A172 (cell line): ENCODE results near the gene FAM222B. TPM values are rescaled to one million over a fixed set of nuclear protein-coding genes. Genes with fewer than 3 reads are reported as not detected.
"Not testable (repeated sequence)": the region's sequence is repeated elsewhere in the genome, so short reads cannot be mapped to it uniquely, and the experiment has no call there.

Experiments
- DNase-seq: peaks from one replicate; pipeline ENCODE4 v3.0.0-alpha.2; 2015; ENCODE audit warnings: low spot score
- total RNA-seq: library from RNA; depleted of rRNA; stranded (reverse); fragments of >200 nt; shearing (Covaris generic); gene quantifications from 2 replicates; pipeline ENCODE4 v1.2.3, GENCODE V29; 2014

The FAM222B gene
- total RNA-seq, 1 experiment from 2014 or later = 9.2 TPM

- no peak for DNase-seq
Observed at GRCh38 chr17:28871056-28871579, 28.5 kb upstream of the FAM222B start.

GRCh38 chr17:28867276-28867675, 24.7 kb upstream of the FAM222B start:
- no peak for DNase-seq

- DNase-seq = no peak
Observed at GRCh38 chr17:28865946-28866752, 23.6 kb upstream of the FAM222B start.

DNA sequence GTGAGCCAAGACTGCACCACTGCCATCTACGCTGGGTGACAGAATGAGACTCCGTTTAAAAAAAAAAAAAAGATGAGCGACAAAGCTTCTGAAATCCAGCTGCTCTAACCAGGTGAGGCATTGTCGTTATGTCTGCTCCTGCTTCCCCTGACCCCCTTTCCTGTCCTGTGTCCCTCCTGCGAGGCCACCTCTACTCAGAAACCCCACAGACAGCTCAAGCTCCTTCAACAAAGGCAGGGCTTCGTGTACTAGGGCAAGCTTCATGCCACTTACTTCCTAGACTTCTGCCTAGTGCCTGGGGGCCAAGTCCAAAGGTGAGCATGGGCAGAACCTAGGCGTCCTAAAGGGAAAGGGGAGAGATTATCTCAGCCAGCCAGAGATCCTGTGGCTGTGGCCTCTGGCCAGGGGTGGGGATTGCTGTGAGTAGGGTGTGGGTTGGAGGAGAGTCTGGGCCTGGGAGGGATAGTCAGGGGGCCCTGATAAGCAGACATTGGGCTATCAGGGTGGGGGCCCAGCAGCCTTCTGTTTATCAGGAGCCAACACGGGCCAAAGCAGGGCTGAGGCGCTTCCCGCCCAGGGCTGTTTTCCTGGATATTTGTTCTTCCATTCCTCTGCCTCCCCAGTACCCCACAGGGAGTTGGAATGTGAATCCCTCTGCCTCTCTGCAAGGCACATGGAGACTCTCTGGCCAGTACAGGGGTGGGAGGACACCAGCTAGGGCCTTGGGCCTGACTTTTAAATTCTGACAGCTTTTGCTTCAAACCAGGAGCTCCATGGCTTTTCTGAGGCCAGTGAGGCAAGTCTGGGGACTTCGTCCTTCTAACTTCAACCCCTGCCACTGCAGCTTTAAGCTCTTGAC, 22.6 kb upstream of the FAM222B start:
- no peak for DNase-seq

GRCh38 chr17:28863953-28864352, 21.4 kb upstream of the FAM222B start:
- DNase-seq = no peak

DNA sequence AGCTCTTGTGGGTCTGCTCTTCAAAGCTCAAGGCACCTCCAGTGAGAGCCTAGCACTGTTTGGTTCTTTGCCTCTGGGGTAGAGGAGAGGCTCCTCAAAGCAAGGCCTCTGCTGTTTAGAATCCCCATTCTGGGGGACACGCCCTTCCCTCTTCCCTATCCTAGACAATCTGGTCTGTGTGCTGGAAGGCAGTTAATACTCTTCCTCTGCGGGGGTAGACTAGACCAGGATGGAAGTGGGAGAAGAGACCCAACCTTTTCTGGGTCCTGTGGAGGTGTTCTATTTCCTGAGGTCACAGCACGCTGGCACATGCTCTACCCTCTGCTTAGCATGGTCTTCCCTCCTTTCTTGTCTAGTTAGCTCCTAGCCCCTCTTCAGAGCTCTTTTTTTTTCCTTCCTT, 20.0 kb upstream of the FAM222B start:
- DNase-seq = no peak

GRCh38 chr17:28861393-28862203, 19.0 kb upstream of the FAM222B start:
- DNase-seq = no peak

GRCh38 chr17:28860363-28860808, 17.8 kb upstream of the FAM222B start:
- no peak for DNase-seq

DNA sequence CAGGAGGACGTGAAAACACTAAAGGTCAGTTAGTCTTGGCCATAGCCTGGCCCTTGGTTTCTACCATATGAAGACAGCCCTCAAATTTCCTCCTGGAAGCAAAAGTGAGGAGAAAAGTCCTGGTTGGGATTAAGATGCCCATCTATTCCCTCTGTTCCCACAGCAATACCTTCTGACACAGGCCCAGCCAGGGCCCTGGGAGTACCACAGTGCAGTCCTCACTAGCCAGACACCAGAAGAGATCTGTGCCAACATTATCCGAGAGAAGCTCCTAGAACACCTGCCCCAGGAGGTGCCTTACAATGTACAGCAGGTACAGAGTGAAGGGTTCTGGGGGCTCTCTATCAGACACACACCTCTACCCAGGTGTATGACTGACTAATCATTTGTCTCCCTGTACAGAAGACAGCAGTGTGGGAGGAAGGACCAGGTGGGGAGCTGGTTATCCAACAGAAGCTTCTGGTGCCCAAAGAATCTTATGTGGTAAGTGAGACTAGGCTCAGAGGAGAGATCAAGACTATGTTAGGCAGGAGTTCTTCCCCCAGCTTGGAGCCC, 16.3 kb upstream of the FAM222B start:
- DNase-seq = no peak

GRCh38 chr17:28857905-28858800, 15.6 kb upstream of the FAM222B start:
- no peak for DNase-seq

DNA sequence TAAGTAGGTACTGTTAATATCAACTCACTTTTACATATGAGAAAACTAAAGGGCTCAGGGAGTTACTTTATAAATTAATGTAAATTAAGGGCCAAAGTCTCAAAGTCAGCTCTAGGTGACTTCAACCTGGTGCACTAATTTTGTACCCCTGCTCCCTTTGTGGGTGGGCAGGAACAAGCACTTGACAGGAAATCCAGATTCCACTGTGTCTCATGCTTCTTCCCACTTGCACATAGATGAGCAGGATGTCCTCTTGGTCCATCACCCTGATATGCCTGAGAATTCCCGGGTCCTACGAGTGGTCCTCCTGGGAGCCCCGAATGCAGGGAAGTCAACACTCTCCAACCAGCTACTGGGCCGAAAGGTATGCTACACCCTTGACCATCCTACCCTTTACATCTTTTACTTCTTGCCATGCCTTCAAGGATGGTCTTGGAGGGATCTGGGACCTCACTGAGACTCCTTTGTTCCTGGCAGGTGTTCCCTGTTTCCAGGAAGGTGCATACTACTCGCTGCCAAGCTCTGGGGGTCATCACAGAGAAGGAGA, 13.5 kb upstream of the FAM222B start:
- DNase-seq = no peak

- DNase-seq = no peak
Observed at GRCh38 chr17:28855336-28855679, 12.7 kb upstream of the FAM222B start.

- DNase-seq = peak; percentile 90
Observed at GRCh38 chr17:28854457-28855335, 12.1 kb upstream of the FAM222B start, which contains the start of gene ERAL1. TSS of gene ERAL1 (plus strand) at chr17:28855016. CDS start at chr17:28855035, 19 bp downstream.

GRCh38 chr17:28853295-28853694, 10.7 kb upstream of the FAM222B start:
- DNase-seq = no peak

GRCh38 chr17:28849281-28849680, 6.7 kb upstream of the FAM222B start:
- DNase-seq = no peak

GRCh38 chr17:28848667-28849066, 6.1 kb upstream of the FAM222B start:
- not testable (repeated sequence) for DNase-seq

DNA sequence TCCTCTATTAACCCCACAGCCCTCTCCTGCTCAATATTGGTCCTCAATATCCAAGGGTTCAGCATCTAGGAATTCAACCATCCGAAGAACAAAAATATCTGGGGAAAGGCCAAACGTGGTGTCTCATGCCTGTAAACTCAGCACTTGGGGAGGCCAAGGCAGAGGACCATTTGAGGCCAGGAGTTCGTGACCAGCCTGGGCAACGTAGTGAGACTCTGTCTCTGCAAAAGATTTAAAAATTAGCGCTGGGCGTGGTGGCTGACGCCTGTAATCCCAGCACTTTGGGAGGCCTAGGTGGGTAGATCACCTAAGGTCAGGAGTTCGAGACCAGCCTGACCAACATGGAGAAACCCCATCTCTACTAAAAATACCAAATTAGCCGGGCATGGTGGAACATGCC, 4.1 kb upstream of the FAM222B start:
- not testable (repeated sequence) for DNase-seq

DNA sequence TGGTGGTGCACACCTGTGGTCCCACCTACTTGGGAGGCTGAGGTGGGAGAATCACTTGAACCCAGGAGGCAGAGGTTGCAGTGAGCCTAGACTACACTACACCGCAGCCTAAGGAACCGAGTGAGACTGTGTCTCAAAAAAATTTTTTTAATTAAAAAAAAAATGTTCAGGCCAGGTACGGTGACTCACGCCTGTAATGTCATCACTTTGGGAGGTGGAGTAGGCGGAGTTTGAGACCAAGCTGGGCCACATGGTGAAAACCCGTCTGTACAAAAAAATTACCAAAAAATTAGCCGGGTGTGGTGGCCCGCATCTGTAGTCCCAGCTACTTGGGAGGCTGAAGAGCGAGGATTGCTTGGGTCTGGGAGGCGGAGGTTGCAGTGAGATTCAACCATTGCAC, 3.6 kb upstream of the FAM222B start:
- DNase-seq = no peak

GRCh38 chr17:28843816-28844148, 1.2 kb upstream of the FAM222B start:
- DNase-seq = no peak
